A673 (cell line): ENCODE results near the gene NOL3.

Source experiments
- EZH2 ChIP-seq: fragments of 200-600 bp; sonication (generic); IDR thresholded peaks from 2 replicates; pipeline ENCODE4 v1.6.1; 2017; ENCODE audit warnings: borderline replicate concordance, low read depth, mild to moderate bottlenecking, mixed read lengths, antibody characterized with exemption, low read length; ENCODE audit not compliant: poor library complexity, severe bottlenecking
- TF ChIP-seq, protein P1 (sequence below): fragments of 300-800, 200-600 bp; sonication (generic); conservative IDR thresholded peaks from 2 replicates; pipeline ENCODE4 v1.5.1; 2017; ENCODE audit warnings: low read depth, mild to moderate bottlenecking, antibody characterized with exemption, low read length, moderate library complexity, mixed read lengths

DNA sequence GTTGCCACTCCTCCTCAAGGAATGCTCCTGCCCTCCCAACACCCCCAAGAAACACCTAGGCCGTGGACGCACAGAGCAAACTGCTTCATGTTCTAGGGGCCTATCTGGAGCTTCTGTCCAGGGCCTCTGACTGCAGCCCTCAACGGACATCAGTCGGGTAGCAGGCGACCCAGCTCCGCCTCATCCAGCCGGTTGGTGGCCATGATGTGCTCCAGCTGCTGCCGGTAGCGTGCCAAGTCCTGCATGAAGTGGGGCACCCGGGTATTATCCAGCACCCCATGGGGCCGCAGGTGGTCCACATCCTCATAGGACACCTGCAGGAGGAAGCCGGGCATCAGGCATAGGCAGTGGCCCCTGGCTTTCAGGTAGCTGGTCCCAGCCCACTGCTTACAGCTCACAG lies 6.3 kb downstream of the NOL3 start:
- TF ChIP-seq, protein P1, sequence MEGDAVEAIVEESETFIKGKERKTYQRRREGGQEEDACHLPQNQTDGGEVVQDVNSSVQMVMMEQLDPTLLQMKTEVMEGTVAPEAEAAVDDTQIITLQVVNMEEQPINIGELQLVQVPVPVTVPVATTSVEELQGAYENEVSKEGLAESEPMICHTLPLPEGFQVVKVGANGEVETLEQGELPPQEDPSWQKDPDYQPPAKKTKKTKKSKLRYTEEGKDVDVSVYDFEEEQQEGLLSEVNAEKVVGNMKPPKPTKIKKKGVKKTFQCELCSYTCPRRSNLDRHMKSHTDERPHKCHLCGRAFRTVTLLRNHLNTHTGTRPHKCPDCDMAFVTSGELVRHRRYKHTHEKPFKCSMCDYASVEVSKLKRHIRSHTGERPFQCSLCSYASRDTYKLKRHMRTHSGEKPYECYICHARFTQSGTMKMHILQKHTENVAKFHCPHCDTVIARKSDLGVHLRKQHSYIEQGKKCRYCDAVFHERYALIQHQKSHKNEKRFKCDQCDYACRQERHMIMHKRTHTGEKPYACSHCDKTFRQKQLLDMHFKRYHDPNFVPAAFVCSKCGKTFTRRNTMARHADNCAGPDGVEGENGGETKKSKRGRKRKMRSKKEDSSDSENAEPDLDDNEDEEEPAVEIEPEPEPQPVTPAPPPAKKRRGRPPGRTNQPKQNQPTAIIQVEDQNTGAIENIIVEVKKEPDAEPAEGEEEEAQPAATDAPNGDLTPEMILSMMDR, result no peak
- no peak for TF ChIP-seq EZH2
